GM12878 (cell line): ENCODE results near the gene COX4I2. TPM values are rescaled to one million over a fixed set of nuclear protein-coding genes. Genes with fewer than 3 reads are reported as not detected.
A peak's percentile ranks its signal among the peaks of the same experiment; 100 is the strongest.

Experiments
- HDGF ChIP-seq: fragments of 450-650 bp; IDR thresholded peaks from 2 replicates; pipeline ENCODE4 v1.6.1; 2016; ENCODE audit warnings: antibody characterized with exemption
- KAT2A ChIP-seq: conservative IDR thresholded peaks from 2 replicates; pipeline ENCODE4 v1.6.1; 2011; ENCODE audit warnings: low read depth, low read length; ENCODE audit not compliant: control insufficient read depth
- NR2C1 ChIP-seq: fragments of 450-650 bp; IDR thresholded peaks from 2 replicates; pipeline ENCODE4 v1.6.1; 2017; ENCODE audit warnings: antibody characterized with exemption, mild to moderate bottlenecking, moderate library complexity
- NR2F1 ChIP-seq: fragments of 450-650 bp; conservative IDR thresholded peaks from 2 replicates; pipeline ENCODE4 v1.6.1; 2017; ENCODE audit warnings: mild to moderate bottlenecking
- PAX5 ChIP-seq: IDR thresholded peaks from 2 replicates; pipeline ENCODE4 v1.6.1; 2011; ENCODE audit warnings: low read depth, low read length, borderline replicate concordance
- RB1 ChIP-seq: fragments of 450-650 bp; formaldehyde crosslinking; IDR thresholded peaks from 2 replicates; pipeline ENCODE4 v1.6.1; 2017; ENCODE audit warnings: mild to moderate bottlenecking, borderline replicate concordance
- RUNX3 ChIP-seq: IDR thresholded peaks from 2 replicates; pipeline ENCODE4 v1.6.1; 2012; ENCODE audit warnings: low read length, inconsistent platforms
- SMC3 ChIP-seq: IDR thresholded peaks from 2 replicates; pipeline ENCODE4 v1.6.1; 2011; ENCODE audit warnings: low read length, improper control_type of control experiment, borderline replicate concordance
- WRNIP1 ChIP-seq: IDR thresholded peaks from 2 replicates; pipeline ENCODE4 v1.6.1; 2011; ENCODE audit warnings: low read depth, low read length, improper control_type of control experiment, borderline replicate concordance
- ZNF274 ChIP-seq: IDR thresholded peaks from one replicate; pipeline ENCODE4 v1.8.0; 2011; ENCODE audit not compliant: insufficient read length, insufficient read depth
- polyA plus RNA-seq, 11 experiments: library from polyadenylated mRNA; depleted of rRNA in 4 of 11; unstranded in 6 of 11; stranded (reverse) in 5 of 11; fragments of >200 nt; fragmentation: Nextera tagmentation in 4 of 11; fragmentation: Illumina TruSeq in 1 of 11; extraction: Ambion mirVana in 4 of 11; extraction: Trizol in 1 of 11; gene quantifications; 1 replicate in 1 of 11; 2 replicates in 10 of 11; pipeline versions ENCODE4 v1.2.1 to v1.2.3, GENCODE V29; 2011 to 2016; ENCODE audit warnings: inconsistent platforms in 2 of 11, missing spikeins in 2 of 11, low read depth in 1 of 11
- total RNA-seq, 4 experiments: library from RNA; depleted of rRNA in 3 of 4; stranded (reverse); fragments of >200 nt in 3 of 4; fragmentation: Illumina TruSeq in 1 of 4; extraction: Trizol in 1 of 4; gene quantifications; 2 replicates each; pipeline versions ENCODE4 v1.2.1 to v1.2.3, GENCODE V29; 2013 to 2021
- TF ChIP-seq, protein P1 (sequence below): fragments of 450-650 bp; IDR thresholded peaks from 2 replicates; pipeline ENCODE4 v1.6.1; 2016; ENCODE audit warnings: mild to moderate bottlenecking, moderate library complexity, borderline replicate concordance
- TF ChIP-seq, protein P2 (sequence below), 3 experiments: IDR thresholded peaks in 2 of 3; conservative IDR thresholded peaks in 1 of 3; 2 replicates each; pipeline ENCODE4 v1.5.1; 2011; ENCODE audit warnings: low read depth in 3 of 3, low read length in 3 of 3, mild to moderate bottlenecking in 3 of 3, control low read depth in 2 of 3, moderate library complexity in 2 of 3, inconsistent platforms in 1 of 3, mixed read lengths in 1 of 3; ENCODE audit not compliant: control insufficient read depth in 2 of 3, insufficient read depth in 1 of 3; ENCODE audit errors: extremely low read depth in 1 of 3

COX4I2 gene
- total and polyA plus RNA-seq, 10 of the 15 experiments (the other 5 are each of a cell fraction or from before 2014, with no cell fraction given), result not detected

DNA sequence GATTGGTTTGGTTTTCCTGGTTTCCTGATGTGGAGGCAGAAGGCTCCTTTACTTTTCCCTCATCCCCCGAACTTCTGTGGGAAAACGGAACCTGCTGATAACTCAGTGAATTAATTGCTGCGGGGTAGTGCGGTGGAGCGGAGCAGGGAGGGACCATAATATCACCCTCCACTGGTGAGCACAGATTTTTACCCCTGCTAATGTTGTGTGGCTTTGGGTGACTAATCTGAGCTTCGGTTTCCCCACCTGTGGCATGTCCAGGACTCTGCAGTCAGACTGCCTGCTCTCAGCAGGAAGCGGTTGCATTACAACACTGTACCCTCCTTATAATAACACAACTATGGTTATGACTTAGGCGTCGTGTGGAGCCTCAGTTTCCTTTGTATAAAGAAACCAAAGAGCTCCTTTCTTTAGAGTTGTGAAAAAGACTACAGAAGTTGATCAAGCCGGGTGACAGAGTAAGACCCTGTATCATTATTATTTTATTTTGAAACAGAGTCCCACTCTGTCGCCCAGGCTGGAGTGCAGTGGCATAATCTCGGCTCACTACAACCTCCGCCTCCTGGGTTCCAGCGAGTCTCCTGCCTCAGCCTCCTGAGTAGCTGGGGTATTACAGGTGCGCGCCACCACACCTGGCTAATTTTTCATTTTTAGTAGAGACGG, 34.8 kb upstream of the COX4I2 start (continued):
- no peak for TF ChIP-seq WRNIP1
- no peak for TF ChIP-seq HDGF
- TF ChIP-seq, protein P1, sequence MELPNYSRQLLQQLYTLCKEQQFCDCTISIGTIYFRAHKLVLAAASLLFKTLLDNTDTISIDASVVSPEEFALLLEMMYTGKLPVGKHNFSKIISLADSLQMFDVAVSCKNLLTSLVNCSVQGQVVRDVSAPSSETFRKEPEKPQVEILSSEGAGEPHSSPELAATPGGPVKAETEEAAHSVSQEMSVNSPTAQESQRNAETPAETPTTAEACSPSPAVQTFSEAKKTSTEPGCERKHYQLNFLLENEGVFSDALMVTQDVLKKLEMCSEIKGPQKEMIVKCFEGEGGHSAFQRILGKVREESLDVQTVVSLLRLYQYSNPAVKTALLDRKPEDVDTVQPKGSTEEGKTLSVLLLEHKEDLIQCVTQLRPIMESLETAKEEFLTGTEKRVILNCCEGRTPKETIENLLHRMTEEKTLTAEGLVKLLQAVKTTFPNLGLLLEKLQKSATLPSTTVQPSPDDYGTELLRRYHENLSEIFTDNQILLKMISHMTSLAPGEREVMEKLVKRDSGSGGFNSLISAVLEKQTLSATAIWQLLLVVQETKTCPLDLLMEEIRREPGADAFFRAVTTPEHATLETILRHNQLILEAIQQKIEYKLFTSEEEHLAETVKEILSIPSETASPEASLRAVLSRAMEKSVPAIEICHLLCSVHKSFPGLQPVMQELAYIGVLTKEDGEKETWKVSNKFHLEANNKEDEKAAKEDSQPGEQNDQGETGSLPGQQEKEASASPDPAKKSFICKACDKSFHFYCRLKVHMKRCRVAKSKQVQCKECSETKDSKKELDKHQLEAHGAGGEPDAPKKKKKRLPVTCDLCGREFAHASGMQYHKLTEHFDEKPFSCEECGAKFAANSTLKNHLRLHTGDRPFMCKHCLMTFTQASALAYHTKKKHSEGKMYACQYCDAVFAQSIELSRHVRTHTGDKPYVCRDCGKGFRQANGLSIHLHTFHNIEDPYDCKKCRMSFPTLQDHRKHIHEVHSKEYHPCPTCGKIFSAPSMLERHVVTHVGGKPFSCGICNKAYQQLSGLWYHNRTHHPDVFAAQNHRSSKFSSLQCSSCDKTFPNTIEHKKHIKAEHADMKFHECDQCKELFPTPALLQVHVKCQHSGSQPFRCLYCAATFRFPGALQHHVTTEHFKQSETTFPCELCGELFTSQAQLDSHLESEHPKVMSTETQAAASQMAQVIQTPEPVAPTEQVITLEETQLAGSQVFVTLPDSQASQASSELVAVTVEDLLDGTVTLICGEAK, result no peak
- TF ChIP-seq RB1, result no peak
- no peak for TF ChIP-seq KAT2A
- TF ChIP-seq PAX5, result peak; percentile 65; the same call in 1 of the 2 replicates
- no peak for TF ChIP-seq ZNF274
- no peak for TF ChIP-seq NR2C1
- no peak for TF ChIP-seq SMC3
- TF ChIP-seq, protein P2, sequence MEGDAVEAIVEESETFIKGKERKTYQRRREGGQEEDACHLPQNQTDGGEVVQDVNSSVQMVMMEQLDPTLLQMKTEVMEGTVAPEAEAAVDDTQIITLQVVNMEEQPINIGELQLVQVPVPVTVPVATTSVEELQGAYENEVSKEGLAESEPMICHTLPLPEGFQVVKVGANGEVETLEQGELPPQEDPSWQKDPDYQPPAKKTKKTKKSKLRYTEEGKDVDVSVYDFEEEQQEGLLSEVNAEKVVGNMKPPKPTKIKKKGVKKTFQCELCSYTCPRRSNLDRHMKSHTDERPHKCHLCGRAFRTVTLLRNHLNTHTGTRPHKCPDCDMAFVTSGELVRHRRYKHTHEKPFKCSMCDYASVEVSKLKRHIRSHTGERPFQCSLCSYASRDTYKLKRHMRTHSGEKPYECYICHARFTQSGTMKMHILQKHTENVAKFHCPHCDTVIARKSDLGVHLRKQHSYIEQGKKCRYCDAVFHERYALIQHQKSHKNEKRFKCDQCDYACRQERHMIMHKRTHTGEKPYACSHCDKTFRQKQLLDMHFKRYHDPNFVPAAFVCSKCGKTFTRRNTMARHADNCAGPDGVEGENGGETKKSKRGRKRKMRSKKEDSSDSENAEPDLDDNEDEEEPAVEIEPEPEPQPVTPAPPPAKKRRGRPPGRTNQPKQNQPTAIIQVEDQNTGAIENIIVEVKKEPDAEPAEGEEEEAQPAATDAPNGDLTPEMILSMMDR (IDR thresholded peaks at IDR 0.05 in 2 of 3, conservative IDR thresholded peaks at IDR 0.05 in 1 of 3; ENCODE audit: control insufficient read depth in 2 of 3, extremely low read depth in 1 of 3, insufficient read depth in 1 of 3, low read depth in 3 of 3, low read length in 3 of 3), result no peak
- TF ChIP-seq NR2F1, result 0 out of 2 replicates have a peak, but pooled peaks have one; percentile 19
- TF ChIP-seq RUNX3, result peak; percentile 86
